ENCODE data around the gene OR4S2. TPM values are rescaled to one million over a fixed set of nuclear protein-coding genes. Genes with fewer than 3 reads are reported as not detected.

Gene OR4S2
- total and polyA plus RNA-seq, 2 of the 8 experiments (the other 6 are each of a cell fraction or from before 2014, with no cell fraction given): not detected

Other genes with a start within 250 kb of the OR4S2 start
- not detected in 2 replicates for gene OR4C15, start 93.9 kb upstream of the OR4S2 start, total RNA-seq (2021; fragmentation: NEBNext Ultra II Directional; extraction: Animal tissue kit (Norgen Biotek cat#: 25700))
- gene OR4C15, start 93.9 kb upstream of the OR4S2 start, polyA plus RNA-seq (2011; rRNA removed): not detected in 2 replicates
- gene OR4C16, start 76.2 kb upstream of the OR4S2 start, total RNA-seq (2021; fragmentation: NEBNext Ultra II Directional; extraction: Animal tissue kit (Norgen Biotek cat#: 25700)): not detected in 2 replicates
- not detected in 2 replicates for gene OR4C16, start 76.2 kb upstream of the OR4S2 start, polyA plus RNA-seq (2011; rRNA removed)
- gene OR4C11, start 40.7 kb upstream of the OR4S2 start, total RNA-seq (2021; fragmentation: NEBNext Ultra II Directional; extraction: Animal tissue kit (Norgen Biotek cat#: 25700)): not detected in 2 replicates
- gene OR4C11, start 40.7 kb upstream of the OR4S2 start, polyA plus RNA-seq (2011; rRNA removed): not detected in 2 replicates
- gene OR4P4, start 13.2 kb upstream of the OR4S2 start, total RNA-seq (2021; fragmentation: NEBNext Ultra II Directional; extraction: Animal tissue kit (Norgen Biotek cat#: 25700)): not detected in 2 replicates
- gene OR4P4, start 13.2 kb upstream of the OR4S2 start, polyA plus RNA-seq (2011; rRNA removed): not detected in 2 replicates
- not detected in 2 replicates for gene OR4C6, start 13.9 kb downstream of the OR4S2 start, total RNA-seq (2021; fragmentation: NEBNext Ultra II Directional; extraction: Animal tissue kit (Norgen Biotek cat#: 25700))
- not detected in 2 replicates for gene OR4C6, start 13.9 kb downstream of the OR4S2 start, polyA plus RNA-seq (2011; rRNA removed)
- gene OR5D13, start 125.1 kb downstream of the OR4S2 start, total RNA-seq (2021; fragmentation: NEBNext Ultra II Directional; extraction: Animal tissue kit (Norgen Biotek cat#: 25700)): not detected in 2 replicates
- gene OR5D13, start 125.1 kb downstream of the OR4S2 start, polyA plus RNA-seq (2011; rRNA removed): not detected in 2 replicates
- gene OR5D14, start 147.2 kb downstream of the OR4S2 start, total RNA-seq (2021; fragmentation: NEBNext Ultra II Directional; extraction: Animal tissue kit (Norgen Biotek cat#: 25700)): not detected in 2 replicates
- not detected in 2 replicates for gene OR5D14, start 147.2 kb downstream of the OR4S2 start, polyA plus RNA-seq (2011; rRNA removed)
- gene OR5L1, start 163.0 kb downstream of the OR4S2 start, total RNA-seq (2021; fragmentation: NEBNext Ultra II Directional; extraction: Animal tissue kit (Norgen Biotek cat#: 25700)): not detected in 2 replicates
- not detected in 2 replicates for gene OR5L1, start 163.0 kb downstream of the OR4S2 start, polyA plus RNA-seq (2011; rRNA removed)
- not detected in 2 replicates for gene OR5D18, start 171.3 kb downstream of the OR4S2 start, total RNA-seq (2021; fragmentation: NEBNext Ultra II Directional; extraction: Animal tissue kit (Norgen Biotek cat#: 25700))
- not detected in 2 replicates for gene OR5D18, start 171.3 kb downstream of the OR4S2 start, polyA plus RNA-seq (2011; rRNA removed)
- not detected in 2 replicates for gene OR5L2, start 178.9 kb downstream of the OR4S2 start, total RNA-seq (2021; fragmentation: NEBNext Ultra II Directional; extraction: Animal tissue kit (Norgen Biotek cat#: 25700))
- gene OR5L2, start 178.9 kb downstream of the OR4S2 start, polyA plus RNA-seq (2011; rRNA removed): not detected in 2 replicates
- gene OR5D16, start 190.4 kb downstream of the OR4S2 start, total RNA-seq (2021; fragmentation: NEBNext Ultra II Directional; extraction: Animal tissue kit (Norgen Biotek cat#: 25700)): not detected in 2 replicates
- not detected in 2 replicates for gene OR5D16, start 190.4 kb downstream of the OR4S2 start, polyA plus RNA-seq (2011; rRNA removed)
- gene TRIM51, start 235.0 kb downstream of the OR4S2 start, total RNA-seq (2021; fragmentation: NEBNext Ultra II Directional; extraction: Animal tissue kit (Norgen Biotek cat#: 25700)): not detected in 2 replicates
- not detected in 2 replicates for gene TRIM51, start 235.0 kb downstream of the OR4S2 start, polyA plus RNA-seq (2011; rRNA removed)

All from H1 (cell line).